HG03097 (cell line): ENCODE data around the gene ECHS1.
"Not testable (repeated sequence)": the region's sequence is repeated elsewhere in the genome, so short reads cannot be mapped to it uniquely, and the experiment has no call there.

Source experiments
- ATAC-seq: cut with Tn5 transposase; IDR thresholded peaks from one replicate; pipeline ENCODE4 v1.9.1; 2021; ENCODE audit not compliant: unreplicated experiment, low FRiP score

ECHS1 gene

DNA sequence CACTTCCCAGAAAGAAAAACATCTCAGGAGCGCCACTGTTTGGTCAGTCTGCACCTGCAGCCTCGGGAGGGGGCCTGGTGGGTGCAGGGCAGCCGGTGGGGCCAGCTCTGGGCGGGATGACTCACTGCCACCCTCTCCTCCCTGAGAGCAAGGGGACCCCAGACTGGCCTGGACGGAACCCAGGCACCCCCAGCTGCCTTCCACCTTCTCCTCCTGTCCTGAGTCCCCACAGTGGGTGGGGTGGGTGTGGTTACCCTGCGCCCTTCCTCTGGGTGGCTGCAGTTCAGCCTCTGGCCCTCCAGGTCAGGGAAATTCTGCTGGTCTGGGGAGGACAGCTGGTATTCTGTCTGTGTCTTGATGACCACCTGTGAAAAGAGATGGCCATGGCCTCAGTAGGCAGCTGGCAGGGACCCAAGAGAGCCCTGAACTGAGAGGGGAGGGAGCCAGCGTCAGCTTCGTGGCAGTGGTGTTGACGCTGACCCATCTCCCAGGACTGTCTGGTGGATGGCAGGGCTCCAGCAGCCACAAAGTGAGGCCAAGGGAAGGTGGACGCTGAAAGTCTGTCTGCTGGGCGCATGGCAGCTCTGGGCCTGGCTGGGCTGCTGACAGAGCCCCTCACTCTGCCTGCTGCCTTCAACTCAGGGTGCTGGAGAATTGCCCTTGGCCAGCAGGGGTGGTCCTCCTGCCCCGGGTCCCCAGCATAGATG is 45.4 kb downstream of the ECHS1 start:
- ATAC-seq, result no peak

DNA sequence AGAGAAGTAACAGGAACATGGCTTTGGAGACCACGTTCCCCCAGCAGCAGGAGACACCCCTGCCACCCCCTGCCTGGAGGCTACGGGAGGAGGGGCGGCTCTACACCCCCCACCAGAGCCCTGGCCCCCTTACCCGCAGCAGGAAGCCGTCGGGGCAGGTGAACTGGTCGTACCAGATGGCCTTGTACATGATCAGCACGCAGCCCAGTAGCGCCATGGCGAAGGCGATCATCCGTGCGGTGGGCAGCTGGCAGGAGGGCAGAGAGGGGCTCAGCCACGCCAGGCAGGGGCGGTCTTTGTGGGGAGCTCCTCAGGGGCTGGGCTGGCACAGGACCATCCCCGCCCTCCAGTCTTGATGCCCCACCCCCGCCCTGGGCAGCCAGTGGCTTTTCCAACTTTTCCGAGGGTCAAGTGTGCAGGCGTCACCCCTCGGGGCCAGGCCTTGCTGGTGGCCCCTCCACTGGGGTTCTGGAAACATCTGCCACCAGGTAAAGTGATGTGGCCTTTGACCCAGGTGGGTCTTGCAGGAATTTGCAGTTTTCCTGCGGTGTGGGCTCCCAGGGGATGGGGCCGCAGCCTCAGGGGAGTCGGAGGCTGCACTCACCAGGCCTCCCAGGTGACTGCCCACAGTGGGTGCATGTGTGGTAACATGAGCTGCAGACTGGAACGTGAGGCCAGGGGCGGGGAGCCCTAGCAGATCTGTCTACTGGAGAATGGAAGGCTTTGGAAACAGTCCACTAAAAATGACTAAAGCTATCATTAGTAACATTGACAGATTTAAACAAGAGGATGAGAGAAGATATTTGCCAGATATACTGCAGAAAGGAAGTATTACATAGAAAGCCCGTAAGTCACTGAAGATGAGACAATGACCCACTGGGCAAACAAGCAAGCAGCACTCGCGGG is 46.2 kb downstream of the ECHS1 start:
- ATAC-seq, result no peak

DNA sequence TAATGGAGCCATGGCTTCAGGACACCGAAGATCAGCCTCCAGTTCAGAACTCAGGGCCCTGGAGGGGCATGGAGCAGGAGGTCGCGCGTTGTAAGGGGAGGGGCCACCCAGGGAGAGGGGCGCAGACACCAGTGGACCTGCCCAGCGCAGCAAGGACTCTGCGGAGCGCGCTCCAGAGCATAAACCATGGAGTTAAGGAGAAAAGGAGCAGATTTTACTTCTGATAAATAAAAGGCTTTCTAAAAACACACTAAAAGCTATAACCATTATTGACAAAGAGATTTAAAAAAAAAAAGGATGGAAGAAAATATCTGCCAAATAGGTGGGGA is 47.0 kb downstream of the ECHS1 start:
- ATAC-seq, result no peak

DNA sequence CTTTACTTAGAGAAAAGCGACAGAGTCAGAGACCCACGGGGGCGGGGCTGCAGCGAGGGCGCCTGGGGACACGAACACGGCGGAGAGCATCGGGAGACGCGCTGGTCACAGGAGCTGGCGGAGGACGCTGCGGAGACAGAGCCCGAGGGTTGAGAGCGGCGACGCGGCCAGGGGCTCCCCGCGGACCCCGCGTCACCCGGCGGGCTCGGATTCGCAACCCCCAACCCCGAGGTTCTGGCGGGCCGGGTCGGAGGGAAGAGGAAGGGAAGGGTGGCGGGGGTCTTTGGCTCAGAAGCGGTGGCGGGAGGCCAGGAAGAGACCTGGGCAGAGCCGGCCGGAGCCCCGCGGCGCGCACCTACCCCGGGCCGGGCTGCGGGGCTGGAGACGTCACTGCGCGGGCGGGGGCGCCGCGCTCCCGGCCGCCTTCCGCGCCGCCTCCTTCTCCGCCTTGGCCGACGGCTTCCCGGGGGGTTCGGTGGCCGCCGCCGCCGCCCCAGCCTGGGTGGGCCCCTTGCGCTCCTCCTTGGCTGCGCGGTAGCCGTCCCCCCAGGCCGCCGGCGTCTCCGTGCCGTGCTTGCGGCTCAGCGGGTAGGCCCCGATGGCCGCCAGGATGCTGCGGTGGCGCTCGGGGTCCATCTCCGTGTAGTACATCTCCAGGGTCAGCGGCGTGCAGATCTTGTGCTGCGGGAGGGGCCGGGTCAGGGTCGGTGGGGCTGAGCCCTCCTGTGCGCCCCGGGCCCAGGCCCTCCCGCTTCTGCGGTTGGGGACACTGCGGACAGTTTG is 47.5 kb downstream of the ECHS1 start:
- ATAC-seq, result no peak

DNA sequence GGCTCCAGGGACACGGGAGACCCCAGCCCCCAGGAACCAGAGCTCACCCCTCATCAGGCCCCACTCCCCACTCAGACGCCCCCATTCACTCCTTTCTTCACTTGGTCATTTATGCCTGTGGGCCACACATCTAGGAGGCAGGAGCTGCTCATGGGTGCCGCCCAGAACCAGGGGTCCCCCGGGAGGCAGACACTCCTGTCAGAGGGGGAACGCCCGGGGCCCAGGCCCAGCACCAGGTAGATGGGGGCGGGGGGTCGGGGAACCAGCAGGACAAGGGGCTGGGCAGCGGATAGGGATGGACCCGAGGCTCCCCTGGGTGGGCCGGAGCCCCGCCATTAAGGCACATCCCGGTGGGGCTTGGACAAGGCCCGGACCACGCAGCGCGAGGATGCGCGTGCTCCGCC is 48.3 kb downstream of the ECHS1 start:
- ATAC-seq, result no peak

DNA sequence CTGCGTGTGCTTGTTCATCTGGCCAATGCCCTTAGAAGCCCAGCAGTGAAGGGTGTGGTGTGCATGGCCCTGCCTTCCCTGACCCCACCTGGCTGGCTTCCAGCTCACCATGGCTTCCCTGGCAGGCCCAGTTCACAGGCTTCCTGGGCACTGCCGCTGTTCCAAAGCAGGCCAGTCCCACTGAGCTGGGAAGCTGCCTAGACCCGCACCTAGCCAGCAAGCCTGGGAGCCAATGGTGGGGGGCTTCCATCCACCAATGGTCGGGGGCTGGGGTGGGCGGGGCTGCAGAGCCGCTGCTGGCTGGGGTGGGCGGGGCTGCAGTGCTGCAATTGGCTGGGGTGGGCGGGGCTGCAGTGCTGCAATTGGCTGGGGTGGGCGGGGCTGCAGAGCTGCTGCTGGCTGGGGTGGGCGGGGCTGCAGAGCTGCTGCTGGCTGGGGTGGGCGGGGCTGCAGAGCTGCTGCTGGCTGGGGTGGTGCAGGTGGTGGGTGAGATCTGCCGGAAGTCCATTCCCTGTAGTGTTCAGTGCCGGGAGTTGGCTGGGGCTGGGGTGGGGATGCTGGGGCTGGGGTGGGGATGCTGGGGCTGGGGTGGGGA is 48.9 kb downstream of the ECHS1 start:
- ATAC-seq, result no peak

DNA sequence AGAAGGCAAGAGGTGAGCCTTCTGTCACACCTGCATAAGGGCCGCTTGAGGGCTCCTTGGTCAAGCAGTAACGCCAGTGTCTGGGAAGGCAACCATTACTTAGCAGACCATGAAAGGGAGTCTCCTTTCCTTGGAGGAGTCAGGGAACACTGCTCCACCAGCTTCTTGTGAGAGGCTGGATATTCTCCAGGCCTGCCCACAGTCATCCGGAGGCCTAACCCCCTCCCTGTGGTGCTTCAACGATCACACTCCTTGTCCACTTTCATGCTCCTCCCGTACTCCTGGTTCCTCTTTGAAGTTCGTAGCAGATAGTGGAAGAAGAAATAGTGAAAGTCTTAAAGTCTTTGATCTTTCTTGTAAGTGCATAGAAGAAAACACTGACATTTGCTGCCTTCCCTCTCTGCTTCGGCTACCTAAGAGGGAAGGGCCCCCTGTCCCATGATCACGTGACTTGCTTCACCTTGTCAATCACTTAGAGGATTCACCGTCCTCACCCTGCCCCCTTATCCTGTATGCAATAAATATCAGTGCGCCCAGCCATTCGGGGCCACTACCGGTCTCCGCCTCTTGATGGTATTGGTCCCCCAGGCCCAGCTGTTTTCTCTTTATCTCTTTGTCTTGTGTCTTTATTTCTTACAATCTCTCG is 51.0 kb downstream of the ECHS1 start:
- ATAC-seq, result not testable (repeated sequence)

DNA sequence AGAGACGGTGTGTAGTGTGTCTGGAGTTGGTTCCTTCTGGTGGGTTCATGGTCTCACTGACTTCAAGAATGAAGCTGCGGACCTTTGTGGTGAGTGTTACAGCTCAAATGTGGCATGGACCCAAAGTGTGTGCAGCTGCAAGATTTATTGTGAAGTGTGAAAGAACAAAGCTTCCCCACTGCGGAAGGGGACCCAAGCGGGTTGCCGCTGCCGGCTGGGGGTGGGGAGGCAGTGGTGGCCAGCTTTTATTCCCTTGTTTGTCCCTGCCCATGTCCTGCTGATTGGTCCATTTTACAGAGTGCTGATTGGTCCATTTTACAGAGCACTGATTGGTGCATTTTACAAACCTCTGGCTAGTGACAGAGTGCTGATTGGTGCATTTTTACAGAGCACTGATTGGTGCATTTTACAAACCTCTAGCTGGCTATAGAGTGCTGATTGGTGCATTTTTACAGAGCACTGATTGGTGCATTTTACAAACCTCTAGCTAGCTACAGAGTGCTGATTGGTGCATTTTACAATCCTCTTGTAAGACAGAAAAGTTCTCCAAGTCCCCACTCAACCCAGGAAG is 52.2 kb downstream of the ECHS1 start:
- not testable (repeated sequence) for ATAC-seq

DNA sequence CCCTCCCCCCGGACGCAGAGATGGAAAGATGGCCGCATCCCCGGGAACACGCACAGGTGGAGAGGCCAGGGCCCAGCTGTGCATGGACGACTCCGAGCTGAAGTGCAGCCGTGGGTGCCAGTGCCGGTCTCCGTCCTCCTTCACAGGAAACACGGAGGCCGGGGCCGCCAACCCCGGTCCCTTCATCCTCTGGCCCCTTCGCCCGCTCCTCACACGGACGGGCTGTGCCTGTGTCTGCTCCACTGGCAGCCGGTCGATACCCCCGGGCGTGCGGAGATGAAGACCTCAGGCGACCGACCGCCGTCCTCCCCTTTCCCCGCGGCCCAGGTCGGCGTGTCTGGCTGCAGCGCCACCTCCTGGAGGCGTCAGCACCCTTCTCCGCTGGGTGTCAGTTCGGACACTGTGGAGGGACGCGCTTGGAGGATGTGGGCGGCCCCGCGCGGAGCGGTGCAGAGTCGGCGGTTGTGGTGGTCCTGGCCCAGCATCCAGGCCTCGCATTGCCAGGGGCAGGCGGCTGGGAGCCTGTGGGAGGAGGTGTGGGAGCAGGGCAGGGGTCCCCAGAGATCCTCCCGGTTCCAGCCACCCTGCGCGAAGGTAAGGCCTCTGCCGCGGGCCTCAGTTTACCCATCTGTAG is 54.5 kb downstream of the ECHS1 start:
- peak; percentile 79 for ATAC-seq

DNA sequence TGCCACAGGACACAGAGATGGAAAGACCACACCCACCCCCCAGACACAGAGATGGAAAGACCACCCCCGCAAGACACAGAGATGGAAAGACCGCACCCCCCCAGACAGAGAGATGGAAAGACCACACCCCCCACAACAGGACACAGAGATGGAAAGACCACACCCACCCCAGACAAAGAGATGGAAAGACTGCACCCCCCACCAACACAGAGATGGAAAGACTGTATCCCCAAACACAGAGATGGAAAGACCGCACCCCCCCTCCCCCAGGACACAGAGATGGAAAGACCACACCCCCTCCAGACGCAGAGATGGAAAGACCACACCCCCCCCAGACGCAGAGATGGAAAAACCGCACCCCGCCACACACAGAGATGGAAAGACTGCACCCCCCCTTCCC is 56.4 kb downstream of the ECHS1 start:
- ATAC-seq, result no peak

DNA sequence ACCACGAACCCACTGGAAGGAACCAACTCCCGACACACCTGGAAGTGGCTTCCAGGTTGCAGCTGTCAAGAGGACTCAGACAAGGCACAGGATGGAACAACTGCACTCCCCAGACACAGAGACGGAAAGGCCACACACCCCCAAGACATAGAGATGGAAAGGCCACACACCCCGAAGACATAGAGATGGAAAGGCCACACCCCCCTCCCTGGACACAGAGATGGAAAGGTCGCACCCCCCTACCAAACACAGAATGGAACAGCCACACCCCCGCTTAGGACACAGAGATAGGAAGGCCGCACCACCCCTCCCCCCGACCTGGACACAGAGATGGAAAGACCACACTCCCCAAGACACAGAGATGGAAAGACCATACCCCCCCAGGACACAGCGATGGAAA is 56.9 kb downstream of the ECHS1 start:
- ATAC-seq, result no peak

DNA sequence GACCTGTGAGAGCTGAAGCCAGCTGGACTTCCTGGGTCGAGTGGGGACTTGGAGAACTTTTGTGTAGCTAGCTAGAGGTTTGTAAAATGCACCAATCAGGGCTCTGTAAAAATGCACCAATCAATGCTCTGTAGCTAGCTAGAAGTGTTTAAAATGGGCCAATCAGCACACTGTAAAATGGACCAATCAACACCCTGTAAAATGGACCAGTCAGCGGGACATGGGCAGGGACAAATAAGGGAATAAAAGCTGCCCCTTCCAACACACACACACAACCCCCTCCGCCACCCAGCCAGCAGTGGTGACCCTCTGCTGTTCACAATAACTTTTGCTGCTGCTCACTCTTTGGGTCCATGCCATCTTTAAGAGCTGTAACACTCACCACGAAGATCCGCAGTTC is 57.3 kb downstream of the ECHS1 start:
- no peak for ATAC-seq

DNA sequence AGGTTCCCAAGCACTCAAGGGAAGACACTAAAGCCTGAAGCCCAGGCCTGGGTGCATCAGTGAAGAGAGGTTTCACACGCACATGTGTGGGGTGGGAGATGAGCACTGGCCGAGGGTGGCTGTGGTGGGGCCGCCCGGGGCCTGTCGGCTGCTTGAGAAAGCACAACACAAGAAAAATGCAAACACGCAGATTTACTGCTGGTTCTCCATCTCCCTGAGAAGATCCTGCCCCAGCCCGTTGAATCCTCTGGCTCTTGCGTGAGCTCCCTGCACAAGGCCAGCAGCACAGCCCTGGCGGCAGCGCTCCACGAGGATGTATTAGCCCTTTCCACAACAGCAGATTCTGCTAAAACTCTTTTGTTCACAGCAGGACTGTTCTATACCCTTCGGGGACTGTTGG is 58.2 kb downstream of the ECHS1 start:
- no peak for ATAC-seq

DNA sequence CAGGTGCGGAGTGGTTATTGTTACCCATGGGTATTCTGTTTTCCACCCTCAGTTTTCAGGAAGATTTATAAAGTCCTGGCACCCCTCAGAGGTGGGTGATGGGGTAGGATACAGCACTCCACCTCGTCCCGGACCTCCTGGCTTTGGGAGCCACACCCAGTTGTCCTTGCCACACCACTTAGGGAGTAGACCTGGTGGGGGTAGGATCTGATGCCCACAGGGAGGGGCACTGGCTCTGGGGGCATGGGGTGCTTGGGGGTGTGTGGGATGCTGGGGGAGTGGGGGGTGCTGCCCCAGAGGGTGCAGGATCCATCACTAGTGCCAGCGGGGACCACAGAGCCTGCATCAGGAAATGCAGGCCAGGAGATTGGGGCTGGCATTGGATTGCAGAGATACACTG is 60.0 kb downstream of the ECHS1 start:
- ATAC-seq, result no peak

DNA sequence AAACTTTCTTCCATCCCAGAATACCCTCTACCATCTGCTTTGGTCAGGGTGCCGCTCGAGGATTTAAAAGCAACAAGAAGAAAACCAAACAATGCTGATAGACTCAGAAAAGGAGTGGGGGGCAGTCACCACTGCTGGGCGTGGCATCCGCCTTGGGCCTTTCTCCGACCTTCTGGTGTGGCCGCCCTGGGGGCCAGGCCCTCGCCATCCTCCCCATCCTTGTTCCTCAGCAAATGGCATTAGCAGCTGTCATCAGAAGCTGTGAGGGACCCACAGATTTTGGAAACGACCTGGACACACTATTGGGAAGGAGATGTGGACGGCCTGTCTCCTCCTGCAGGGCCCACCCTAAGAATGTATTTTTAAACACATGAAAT is 60.4 kb downstream of the ECHS1 start:
- ATAC-seq, result no peak
